ENCODE data around the gene ALDH8A1. TPM values are rescaled to one million over a fixed set of nuclear protein-coding genes. Genes with fewer than 3 reads are reported as not detected.

Gene ALDH8A1
- total RNA-seq, 2 experiments from 2014 or later: 0.89 to 1.0 TPM

GRCh38 chr6:134974370-134974769, 24.5 kb upstream of the ALDH8A1 start:
- peaks cover 15% of the 10 kb centered on the region for H3K4me1 Mint-ChIP-seq
- H3K27me3 Mint-ChIP-seq: no peaks in the 10 kb centered on the region
- CTCF ChIA-PET: interaction anchor here (1.2 kb wide), 1 partner anchor 274 kb away, joined by 3 read pairs; no protein-coding TSS in a partner anchor
- peaks cover 64% of the 10 kb centered on the region for H3K36me3 Mint-ChIP-seq (ENCODE audit: low read depth)
- no peak overlapping the region for H3K4me3 Mint-ChIP-seq
- POLR2A ChIA-PET: no interaction called here
- H3K27ac Mint-ChIP-seq: no peak overlapping the region
- peaks cover 12% of the 10 kb centered on the region for H3K9me3 Mint-ChIP-seq
- DNase-seq: no peak

- ChIA-PET CTCF (interaction anchor here (0.6 to 1.6 kb wide), 5 partner anchors 9 to 1830 kb away, joined by 3 to 5 read pairs (median 3); no protein-coding TSS in a partner anchor), POLR2A (no interaction called here)
- Mint-ChIP-seq H3K27ac (no peak overlapping the region), H3K4me1 (no peaks in the 10 kb centered on the region), H3K36me3 (ENCODE audit: low read depth) (peaks cover 40% of the 10 kb centered on the region), H3K4me3 (no peak overlapping the region), H3K27me3 (no peaks in the 10 kb centered on the region), H3K9me3 (no peaks in the 10 kb centered on the region)
- no peak for DNase-seq
Observed at GRCh38 chr6:134967711-134968110, 17.8 kb upstream of the ALDH8A1 start.

- DNase-seq: no peak
- ChIA-PET CTCF (interaction anchor here (0.7 to 1.4 kb wide), 2 partner anchors 11 to 271 kb away, joined by 3 read pairs; no protein-coding TSS in a partner anchor), POLR2A (no interaction called here)
- Mint-ChIP-seq H3K36me3 (ENCODE audit: low read depth) (peaks cover 53% of the 10 kb centered on the region), H3K4me3 (no peak overlapping the region), H3K27me3 (no peaks in the 10 kb centered on the region), H3K4me1 (peaks cover 2% of the 10 kb centered on the region), H3K9me3 (peaks cover 7% of the 10 kb centered on the region), H3K27ac (no peak overlapping the region)
Observed at GRCh38 chr6:134964451-134965203, 14.7 kb upstream of the ALDH8A1 start.

DNA sequence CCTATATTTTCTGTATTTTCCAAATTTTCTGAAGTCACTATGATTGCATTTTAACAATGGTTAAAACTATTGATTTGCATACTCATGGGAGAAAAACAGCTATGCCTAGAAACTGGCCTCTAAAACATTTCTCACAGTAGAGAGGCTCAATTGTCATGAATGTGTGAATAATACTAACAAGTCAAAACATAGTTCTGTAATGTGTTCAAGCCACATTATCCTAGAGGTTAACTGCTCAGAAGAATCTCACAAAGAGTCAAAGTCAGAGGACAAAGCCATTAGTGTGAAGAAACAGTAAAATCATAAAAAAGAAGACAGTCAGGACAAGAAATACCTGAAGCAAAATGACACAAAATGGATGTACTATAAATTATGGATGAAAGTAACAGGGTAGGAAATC, 12.5 kb upstream of the ALDH8A1 start:
- POLR2A ChIA-PET: interaction anchor here (0.7 kb wide), 1 partner anchor 166 kb away, joined by 3 read pairs; no protein-coding TSS in a partner anchor
- CTCF ChIA-PET: no interaction called here

GRCh38 chr6:134961366-134961765, 11.5 kb upstream of the ALDH8A1 start:
- DNase-seq: no peak
- Mint-ChIP-seq H3K27ac (no peak overlapping the region), H3K4me1 (peaks cover 2% of the 10 kb centered on the region), H3K27me3 (no peaks in the 10 kb centered on the region), H3K36me3 (ENCODE audit: low read depth) (peaks cover 59% of the 10 kb centered on the region), H3K4me3 (no peak overlapping the region), H3K9me3 (peaks cover 7% of the 10 kb centered on the region)
- ChIA-PET CTCF (interaction anchor here (1.5 kb wide), 1 partner anchor 9 kb away, joined by 4 read pairs; no protein-coding TSS in a partner anchor), POLR2A (no interaction called here)

More for the DNA sequence above, 12.5 kb upstream of the ALDH8A1 start:
- no peak overlapping the region for H3K27ac Mint-ChIP-seq
- no peaks in the 10 kb centered on the region for H3K27me3 Mint-ChIP-seq
- DNase-seq: no peak
- peaks cover 2% of the 10 kb centered on the region for H3K4me1 Mint-ChIP-seq
- no peak overlapping the region for H3K4me3 Mint-ChIP-seq
- peaks cover 61% of the 10 kb centered on the region for H3K36me3 Mint-ChIP-seq (ENCODE audit: low read depth)
- H3K9me3 Mint-ChIP-seq: peaks cover 7% of the 10 kb centered on the region

DNA sequence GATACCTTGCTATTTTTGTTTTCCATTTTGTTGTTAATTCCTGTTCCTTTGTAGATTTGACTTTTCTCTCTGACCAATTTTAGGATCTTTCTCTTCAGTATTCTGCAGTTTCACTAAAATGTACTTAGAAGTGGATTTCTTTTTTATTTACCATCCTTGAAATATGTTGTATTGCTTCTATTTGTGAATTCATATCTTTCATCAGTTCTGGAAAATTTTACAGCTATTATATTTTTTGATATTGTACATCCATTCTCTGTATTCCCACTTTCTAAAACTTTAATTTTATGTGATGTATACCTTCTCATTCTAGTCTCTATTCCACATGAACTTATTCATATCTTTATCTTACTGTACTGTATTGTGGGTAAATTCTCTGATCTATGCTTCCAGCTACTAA, 9.7 kb upstream of the ALDH8A1 start:
- Mint-ChIP-seq H3K4me1 (peaks cover 2% of the 10 kb centered on the region), H3K27me3 (no peaks in the 10 kb centered on the region), H3K9me3 (peaks cover 7% of the 10 kb centered on the region), H3K36me3 (ENCODE audit: low read depth) (peaks cover 48% of the 10 kb centered on the region), H3K27ac (no peak overlapping the region), H3K4me3 (no peak overlapping the region)
- DNase-seq: no peak
- ChIA-PET POLR2A (no interaction called here), CTCF (no interaction called here)

GRCh38 chr6:134956676-134957075, 6.8 kb upstream of the ALDH8A1 start:
- Mint-ChIP-seq H3K4me1 (peaks cover 2% of the 10 kb centered on the region), H3K9me3 (peaks cover 7% of the 10 kb centered on the region), H3K36me3 (ENCODE audit: low read depth) (peaks cover 25% of the 10 kb centered on the region), H3K4me3 (no peak overlapping the region), H3K27me3 (no peaks in the 10 kb centered on the region), H3K27ac (no peak overlapping the region)
- ChIA-PET POLR2A (interaction anchor here (0.6 kb wide), 1 partner anchor 519 kb away, joined by 3 read pairs; no protein-coding TSS in a partner anchor), CTCF (interaction anchor here (0.6 to 1.1 kb wide), 2 partner anchors 14 to 40 kb away, joined by 3 read pairs; no protein-coding TSS in a partner anchor)
- no peak for DNase-seq

DNA sequence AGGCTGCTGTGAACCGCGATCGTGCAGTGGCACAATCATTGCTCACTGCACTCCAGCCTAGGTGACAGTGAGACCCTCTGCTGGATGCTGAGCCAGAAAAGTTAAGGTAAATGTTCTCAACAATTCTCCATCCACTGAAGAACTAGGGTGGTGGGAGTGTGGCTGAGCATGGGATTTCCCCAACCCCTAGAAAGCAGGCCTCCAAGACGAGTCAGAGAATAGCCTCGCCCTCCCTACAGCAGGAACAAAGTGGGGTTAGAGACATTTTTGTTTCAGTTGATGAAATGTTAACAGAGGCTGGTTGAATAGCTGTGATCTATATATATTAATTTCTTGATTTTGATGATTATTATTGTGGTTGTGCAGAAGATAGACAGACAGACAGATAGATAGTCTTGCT, 6.1 kb upstream of the ALDH8A1 start:
- Mint-ChIP-seq H3K4me1 (no peaks in the 10 kb centered on the region), H3K27ac (no peak overlapping the region), H3K27me3 (no peaks in the 10 kb centered on the region), H3K9me3 (peaks cover 1% of the 10 kb centered on the region), H3K4me3 (no peak overlapping the region), H3K36me3 (ENCODE audit: low read depth) (peaks cover 18% of the 10 kb centered on the region)
- ChIA-PET POLR2A (no interaction called here), CTCF (interaction anchor here (0.6 to 1.1 kb wide), 2 partner anchors 15 to 41 kb away, joined by 3 read pairs; no protein-coding TSS in a partner anchor)
- no peak for DNase-seq

DNA sequence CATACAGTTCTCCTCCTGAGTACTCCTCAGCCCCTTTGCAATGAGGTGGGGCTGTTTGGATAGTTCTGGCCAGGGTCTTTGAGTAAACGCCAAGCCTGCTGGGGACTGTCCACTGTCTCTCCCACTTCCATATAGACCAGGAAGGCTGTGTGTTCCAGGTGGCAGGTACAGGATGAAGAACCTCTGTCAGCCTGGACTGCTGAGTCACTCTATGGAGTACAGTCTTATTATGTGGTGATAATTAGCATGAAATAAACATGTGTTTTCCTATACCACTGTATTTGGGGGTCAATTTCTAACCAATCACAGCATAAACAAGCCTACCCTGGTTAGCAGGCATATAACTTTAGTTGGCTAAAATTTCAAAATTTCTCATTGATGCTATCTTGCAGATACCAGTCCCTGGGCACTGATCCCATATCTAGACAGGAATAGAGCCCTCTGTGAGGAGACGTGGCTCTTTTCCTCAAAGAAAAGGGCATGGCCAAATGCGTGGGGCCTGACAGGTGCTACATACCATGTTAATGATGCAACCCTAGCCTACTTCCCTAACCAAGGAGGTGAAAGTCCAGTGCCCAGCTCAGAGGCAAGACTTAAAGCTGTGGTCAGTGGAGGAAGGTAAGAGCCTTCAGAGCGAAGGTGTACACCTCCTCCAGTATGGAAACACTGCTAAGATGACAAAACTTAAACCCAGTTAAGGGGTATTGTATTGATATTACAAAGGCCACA, 4.5 kb upstream of the ALDH8A1 start:
- no peak overlapping the region for H3K4me3 Mint-ChIP-seq
- no peak overlapping the region for H3K27ac Mint-ChIP-seq
- no peaks in the 10 kb centered on the region for H3K27me3 Mint-ChIP-seq
- H3K4me1 Mint-ChIP-seq: no peaks in the 10 kb centered on the region
- H3K36me3 Mint-ChIP-seq (ENCODE audit: low read depth): peaks cover 12% of the 10 kb centered on the region
- DNase-seq: no peak
- H3K9me3 Mint-ChIP-seq: no peaks in the 10 kb centered on the region
- CTCF ChIA-PET: no interaction called here
- POLR2A ChIA-PET: no interaction called here

DNA sequence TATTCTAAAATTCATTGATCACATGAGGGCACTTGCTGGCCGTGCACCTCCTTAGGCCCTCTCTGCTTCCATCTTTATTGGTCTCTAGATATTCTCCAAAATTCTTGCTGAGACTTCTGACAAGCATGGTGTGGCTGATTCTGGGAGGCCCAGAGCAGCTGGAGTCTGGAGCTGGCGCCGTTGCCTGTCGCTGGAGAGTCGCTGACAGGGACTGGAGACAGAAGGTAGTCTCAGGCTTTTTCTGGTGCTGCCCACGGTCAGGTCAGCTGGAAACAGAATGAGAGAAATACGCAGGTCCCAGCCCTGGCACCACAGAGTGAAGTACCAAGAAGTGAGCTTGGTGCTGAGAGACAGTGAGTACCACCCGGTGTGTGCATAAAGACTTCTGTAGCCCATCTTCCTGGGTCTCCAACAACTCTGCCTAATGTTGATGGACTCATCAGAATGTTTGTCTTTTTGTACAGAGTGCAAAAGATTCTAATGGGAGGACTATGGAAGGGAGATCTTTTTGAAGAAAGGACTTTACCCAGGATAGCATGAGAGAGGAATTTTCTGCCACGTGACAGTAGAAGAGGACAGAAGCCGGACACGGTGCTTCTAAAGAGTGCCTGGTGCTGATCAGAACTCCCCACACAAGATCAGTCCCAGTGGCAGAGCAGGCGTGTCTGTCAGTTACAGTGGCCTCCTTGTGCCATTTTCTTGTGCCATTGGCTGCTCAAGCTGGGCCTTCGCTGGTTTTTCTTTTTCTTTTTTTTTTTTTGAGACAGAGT, 1.8 kb upstream of the ALDH8A1 start:
- no peaks in the 10 kb centered on the region for H3K4me1 Mint-ChIP-seq
- ChIA-PET CTCF (no interaction called here), POLR2A (no interaction called here)

DNA sequence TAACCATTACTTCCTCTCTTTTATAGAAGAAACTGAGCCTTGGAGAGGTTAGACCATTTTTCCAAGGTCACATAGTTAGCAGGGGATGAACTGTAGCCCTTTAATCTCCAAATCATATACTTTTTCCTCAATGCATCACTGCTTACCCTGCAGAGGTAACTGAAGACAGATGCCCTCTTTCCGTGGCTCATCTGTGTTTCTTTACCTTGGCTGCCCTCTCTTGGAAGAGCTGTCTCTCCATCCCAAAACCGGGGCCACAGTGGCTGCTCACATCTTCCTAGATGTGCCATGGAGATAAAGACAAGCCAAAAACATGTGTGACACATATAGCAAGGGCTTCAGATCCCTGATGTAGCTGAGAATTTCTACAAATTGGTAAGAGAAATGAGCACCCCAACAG, 581 bp upstream of the ALDH8A1 start:
- Mint-ChIP-seq H3K36me3 (ENCODE audit: low read depth) (no peaks in the 10 kb centered on the region), H3K27ac (no peak overlapping the region), H3K27me3 (no peaks in the 10 kb centered on the region), H3K4me3 (no peak overlapping the region), H3K9me3 (peaks cover 3% of the 10 kb centered on the region), H3K4me1 (no peaks in the 10 kb centered on the region)
- POLR2A ChIA-PET: no interaction called here
- no peak for DNase-seq
- CTCF ChIA-PET: interaction anchor here (2.1 kb wide), 1 partner anchor 10 kb away, joined by 7 read pairs; no protein-coding TSS in a partner anchor

More for the DNA sequence above, 1.8 kb upstream of the ALDH8A1 start:
- DNase-seq: no peak
- Mint-ChIP-seq H3K36me3 (ENCODE audit: low read depth) (no peaks in the 10 kb centered on the region), H3K4me3 (no peak overlapping the region), H3K9me3 (peaks cover 2% of the 10 kb centered on the region), H3K27ac (no peak overlapping the region), H3K27me3 (no peaks in the 10 kb centered on the region)

DNA sequence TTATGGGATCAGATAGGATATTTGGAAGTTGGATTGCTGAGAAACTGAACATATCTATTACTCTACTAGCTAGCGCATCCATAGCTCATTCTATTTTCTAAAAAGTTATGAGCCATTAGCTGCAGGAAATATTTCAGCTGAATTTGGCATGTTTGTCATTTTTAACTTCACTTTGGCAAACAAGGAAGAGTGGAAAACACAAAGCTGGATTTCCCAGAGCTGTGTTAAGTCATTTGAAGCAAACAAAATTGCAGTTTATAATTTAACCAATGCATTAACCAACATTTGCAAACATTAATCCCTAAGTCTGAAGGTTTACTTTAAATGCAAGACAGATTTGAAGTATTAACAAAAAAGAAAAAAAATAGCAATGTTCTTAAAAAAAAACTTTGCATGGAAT, 1.2 kb downstream of the ALDH8A1 start:
- peaks cover 3% of the 10 kb centered on the region for H3K9me3 Mint-ChIP-seq
- H3K4me3 Mint-ChIP-seq: no peak overlapping the region
- CTCF ChIA-PET: no interaction called here
- no peaks in the 10 kb centered on the region for H3K4me1 Mint-ChIP-seq
- H3K36me3 Mint-ChIP-seq (ENCODE audit: low read depth): no peaks in the 10 kb centered on the region
- H3K27me3 Mint-ChIP-seq: no peaks in the 10 kb centered on the region
- POLR2A ChIA-PET: no interaction called here
- no peak for DNase-seq
- H3K27ac Mint-ChIP-seq: no peak overlapping the region
